CD4-positive, alpha-beta T cell treated with Interleukin-4 for 1 hour (primary cell): Measurements from ENCODE around the gene GNB1L.

Experiments used
- DNase-seq, 2 donors: peaks; one replicate each; pipeline ENCODE4 v3.0.0-alpha.2; 2020 to 2022

GNB1L gene

GRCh38 chr22:19821523-19822300 lies 33.0 kb downstream of the GNB1L start:
- DNase-seq: no peak

GRCh38 chr22:19820880-19821522 lies 33.7 kb downstream of the GNB1L start:
- DNase-seq: no peak

- no peak for DNase-seq
These were observed 34.5 kb downstream of the GNB1L start for GRCh38 chr22:19819911-19820879.

GRCh38 chr22:19819208-19819910 lies 35.3 kb downstream of the GNB1L start:
- DNase-seq: no peak

GRCh38 chr22:19818324-19819207 lies 36.1 kb downstream of the GNB1L start:
- no peak for DNase-seq

GRCh38 chr22:19816372-19817119 lies 38.1 kb downstream of the GNB1L start:
- no peak for DNase-seq

GRCh38 chr22:19815823-19816290 lies 38.8 kb downstream of the GNB1L start:
- no peak for DNase-seq

GRCh38 chr22:19815093-19815822 lies 39.4 kb downstream of the GNB1L start:
- no peak for DNase-seq

- DNase-seq: no peak
These were observed 40.2 kb downstream of the GNB1L start for GRCh38 chr22:19814428-19814827.

- DNase-seq: no peak
These were observed 41.8 kb downstream of the GNB1L start for GRCh38 chr22:19812910-19813309.

GRCh38 chr22:19811811-19812771 lies 42.6 kb downstream of the GNB1L start:
- DNase-seq: no peak

GRCh38 chr22:19811211-19811621 lies 43.5 kb downstream of the GNB1L start:
- DNase-seq: no peak

- DNase-seq: no peak
These were observed 44.1 kb downstream of the GNB1L start for GRCh38 chr22:19810381-19811201.

- DNase-seq: no peak
These were observed 44.9 kb downstream of the GNB1L start for GRCh38 chr22:19809741-19810140.

- DNase-seq: peak in 1 of 2 donors; percentile 1
These were observed 45.7 kb downstream of the GNB1L start for GRCh38 chr22:19808873-19809478.

GRCh38 chr22:19807914-19808872 lies 46.5 kb downstream of the GNB1L start:
- peak in 1 of 2 donors; percentile 7 for DNase-seq
